Measurements from ENCODE around the gene SCMH1. TPM values are rescaled to one million over a fixed set of nuclear protein-coding genes. Genes with fewer than 3 reads are reported as not detected.

SCMH1 gene
- total and polyA plus RNA-seq, 12 donors = 29.3 to 62.5 (median 42.2) TPM

DNA sequence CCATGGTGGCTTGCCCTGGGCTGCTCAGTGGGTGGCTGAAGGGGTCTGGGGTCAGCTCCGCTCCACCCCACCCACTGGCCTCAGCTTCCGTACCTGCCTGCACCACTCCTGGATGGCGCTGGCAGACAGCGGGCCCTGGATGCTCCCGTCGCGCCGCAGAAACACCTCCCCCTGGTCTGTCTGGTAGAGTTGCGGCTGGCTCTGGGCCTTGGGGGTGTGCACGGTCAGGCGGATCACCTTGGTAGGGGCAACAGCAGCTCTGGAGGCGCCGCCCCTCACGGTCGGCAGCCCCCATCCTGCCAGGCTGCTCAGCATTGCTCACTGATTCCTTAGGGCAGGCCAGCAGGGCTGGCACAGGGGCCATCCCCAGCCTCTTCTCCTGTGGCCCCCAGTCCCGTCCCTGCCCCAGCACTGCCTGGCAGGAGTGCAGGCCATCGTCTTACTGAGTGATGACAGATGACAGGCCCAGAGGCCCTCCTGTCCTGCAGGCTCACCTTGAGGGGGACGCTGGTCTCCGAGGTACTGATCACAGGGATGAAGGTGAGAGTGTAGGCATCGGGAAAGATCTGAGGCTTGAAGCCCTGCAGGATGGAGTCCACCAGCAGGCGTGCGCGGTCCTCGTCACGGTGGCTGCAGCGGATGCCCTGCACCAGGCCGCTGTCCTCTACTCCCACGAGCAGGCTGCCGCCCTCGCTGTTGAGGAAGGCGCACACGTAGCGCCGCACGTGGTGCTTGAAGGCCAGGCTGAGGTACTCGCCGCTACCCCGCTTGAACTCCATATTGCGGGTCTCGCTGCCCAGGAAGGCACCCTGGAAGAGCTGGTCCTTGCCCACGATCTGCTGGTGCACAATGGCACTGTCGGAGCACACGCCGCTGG lies 224.7 kb downstream of the SCMH1 start:
- peaks cover 0 to 12% of the 10 kb centered on the region in 2 donors for H3K4me1 ChIP-seq (replicated peaks in 1 of 2)
- H3K9me3 ChIP-seq (replicated peaks in 1 of 3) = no peaks in the 10 kb centered on the region
- no peak for DNase-seq
- WGBS, 4 donors = 94 to 97% (median 96%) methylated on average over 21 to 44 of the region's 44 CpGs
- intact Hi-C loops (cut with DNase I) = no loop called here
- H3K4me3 ChIP-seq = no peak overlapping the region
- no peak for TF ChIP-seq CTCF (IDR thresholded peaks at IDR 0.05)
- no peak for TF ChIP-seq POLR2A (IDR thresholded peaks at IDR 0.05)
- no peak overlapping the region for H3K27ac ChIP-seq
- H3K27me3 ChIP-seq = no peaks in the 10 kb centered on the region
- H3K36me3 ChIP-seq (replicated peaks in 1 of 2) = peaks cover 0 to 12% of the 10 kb centered on the region in 2 donors

DNA sequence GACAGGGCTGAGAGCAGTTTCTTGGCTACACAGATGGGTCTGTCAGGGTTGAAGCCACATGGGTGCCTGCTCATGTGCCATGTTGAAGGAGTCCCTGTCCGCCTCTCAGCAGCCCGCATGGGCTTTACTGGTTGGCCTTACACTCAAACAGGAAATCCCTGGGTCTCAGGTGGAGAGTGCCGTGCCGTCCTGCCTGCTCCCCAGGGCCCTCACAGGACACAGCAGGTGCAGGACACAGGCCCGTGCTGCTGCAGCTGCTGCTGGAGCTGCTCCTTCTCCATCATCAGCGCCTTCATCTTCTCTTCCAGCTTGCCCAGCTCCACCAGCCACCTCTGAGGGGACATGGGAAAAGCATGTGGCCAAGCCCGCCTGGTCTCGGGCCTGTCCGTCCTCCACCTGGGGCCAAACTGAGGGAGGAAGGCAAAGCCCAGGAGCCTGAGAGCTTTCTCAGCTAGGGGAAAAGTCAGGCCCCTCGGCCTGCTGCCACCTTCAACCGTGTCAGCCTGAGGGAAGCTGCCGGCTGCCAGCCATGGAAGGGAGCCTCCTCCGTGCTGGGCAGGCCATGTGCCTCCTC lies 226.1 kb downstream of the SCMH1 start:
- no peak for DNase-seq
- H3K27ac ChIP-seq = no peak overlapping the region
- intact Hi-C loops (cut with DNase I) = no loop called here
- H3K36me3 ChIP-seq (replicated peaks in 1 of 2) = peaks cover 0 to 26% of the 10 kb centered on the region in 2 donors
- 89 to 96% (median 93%) methylated on average over 9 to 13 of the region's 13 CpGs for WGBS, 4 donors
- H3K4me3 ChIP-seq = no peak overlapping the region
- no peak for TF ChIP-seq POLR2A (IDR thresholded peaks at IDR 0.05)
- TF ChIP-seq CTCF (IDR thresholded peaks at IDR 0.05) = no peak
- no peaks in the 10 kb centered on the region for H3K9me3 ChIP-seq (replicated peaks in 1 of 3)
- H3K4me1 ChIP-seq (replicated peaks in 1 of 2) = peaks cover 0 to 4% of the 10 kb centered on the region in 2 donors
- no peaks in the 10 kb centered on the region for H3K27me3 ChIP-seq

DNA sequence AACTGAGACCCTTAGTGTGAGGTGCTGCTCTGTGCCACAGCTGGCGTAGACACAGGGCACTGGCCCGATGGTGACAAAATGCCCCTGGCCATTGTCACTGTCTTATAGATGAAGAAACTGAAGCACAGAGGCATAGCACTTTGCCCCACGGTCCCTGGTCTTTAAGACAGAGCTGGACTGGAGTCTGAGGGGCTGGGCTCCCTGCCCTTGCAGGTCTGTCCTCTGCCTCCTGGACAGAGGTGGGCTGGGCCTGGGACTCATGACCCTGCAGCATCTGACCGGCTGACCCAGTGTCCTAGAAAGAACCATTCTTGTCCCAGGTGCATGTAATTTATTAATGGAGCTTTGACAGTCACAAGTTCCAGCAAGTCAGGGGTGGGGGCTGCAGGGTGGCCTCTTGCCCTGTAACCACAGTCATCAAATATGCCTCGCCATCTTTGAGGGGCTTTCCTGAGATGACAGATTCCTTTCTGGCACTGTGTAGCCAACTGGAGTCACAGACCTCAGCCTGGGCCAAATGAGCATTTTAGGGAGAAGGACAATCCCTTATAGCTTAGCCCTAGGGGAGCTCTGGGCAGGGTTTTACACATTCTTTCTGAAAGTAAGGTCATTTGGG lies 226.7 kb downstream of the SCMH1 start:
- H3K36me3 ChIP-seq (replicated peaks in 1 of 2) = peaks cover 0 to 32% of the 10 kb centered on the region in 2 donors
- intact Hi-C loops (cut with DNase I) = no loop called here
- TF ChIP-seq CTCF (IDR thresholded peaks at IDR 0.05) (no peak), POLR2A (IDR thresholded peaks at IDR 0.05) (no peak)
- DNase-seq = no peak
- no peaks in the 10 kb centered on the region for H3K9me3 ChIP-seq (replicated peaks in 1 of 3)
- H3K27ac ChIP-seq = no peak overlapping the region
- no peak overlapping the region for H3K4me3 ChIP-seq
- peaks cover 0 to 4% of the 10 kb centered on the region in 2 donors for H3K4me1 ChIP-seq (replicated peaks in 1 of 2)
- H3K27me3 ChIP-seq = no peaks in the 10 kb centered on the region
- WGBS, 4 donors = 81 to 92% (median 87%) methylated on average over 2 to 5 of the region's 5 CpGs

DNA sequence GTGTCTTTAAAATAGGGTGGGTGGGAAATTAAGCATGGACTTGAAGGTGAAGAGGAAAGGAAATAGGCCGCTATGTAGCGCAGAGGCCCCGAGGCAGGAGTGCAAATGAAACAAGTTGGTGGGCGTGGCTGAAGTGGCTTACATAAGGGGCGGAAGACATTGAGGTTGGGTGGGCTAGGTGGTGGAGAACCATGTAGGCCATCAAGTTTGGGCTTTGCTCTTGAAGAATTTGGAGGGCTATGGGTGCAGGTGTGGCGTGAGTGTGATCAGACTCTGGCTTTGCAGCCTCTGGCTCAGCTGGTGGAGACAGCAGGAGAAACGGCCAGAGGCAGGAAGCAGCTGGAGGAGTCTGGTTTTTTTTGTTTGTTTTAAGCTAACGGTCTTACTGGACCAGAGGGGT lies 227.2 kb downstream of the SCMH1 start:
- Histone ChIP-seq H3K9me3 (replicated peaks in 1 of 3) (no peaks in the 10 kb centered on the region), H3K36me3 (replicated peaks in 1 of 2) (peaks cover 0 to 37% of the 10 kb centered on the region in 2 donors), H3K4me3 (no peak overlapping the region), H3K4me1 (replicated peaks in 1 of 2) (peaks cover 0 to 4% of the 10 kb centered on the region in 2 donors), H3K27me3 (no peaks in the 10 kb centered on the region), H3K27ac (no peak overlapping the region)
- TF ChIP-seq CTCF (IDR thresholded peaks at IDR 0.05) = no peak
- no peak for TF ChIP-seq POLR2A (IDR thresholded peaks at IDR 0.05)
- no peak for DNase-seq
- intact Hi-C loops (cut with DNase I) = no loop called here
- WGBS, 4 donors = 80 to 85% (median 81%) methylated on average over 7 to 8 of the region's 8 CpGs
